Right atrium auricular region (tissue), 2 donors: ENCODE results near the gene POT1. TPM values are rescaled to one million over a fixed set of nuclear protein-coding genes. Genes with fewer than 3 reads are reported as not detected.

ENCODE experiments used
- DNase-seq: peaks from one replicate; pipeline ENCODE4 v3.0.0-alpha.2; 2019; ENCODE audit warnings: low spot score
- H3K27ac ChIP-seq, 2 donors: fragments of 200-600 bp; sonication (generic); 1 replicate in 1 of 2; 2 replicates in 1 of 2; pipeline ENCODE4 v1.5.1; 2016 to 2019
- H3K27me3 ChIP-seq, 2 donors: fragments of 200-600 bp; sonication (generic); one replicate each; pipeline versions ENCODE4 v1.5.1 to v1.6.0; 2017 to 2019
- H3K36me3 ChIP-seq: fragments of 200-600 bp; sonication (generic); one replicate; pipeline ENCODE4 v1.5.1; 2016
- H3K4me1 ChIP-seq, 2 donors: fragments of 200-600 bp; sonication (generic); one replicate each; pipeline versions ENCODE4 v1.5.1 to v1.6.0; 2017 to 2019
- H3K4me3 ChIP-seq, 2 donors: fragments of 200-600 bp; sonication (generic); 1 replicate in 1 of 2; 2 replicates in 1 of 2; pipeline ENCODE4 v1.5.1; 2017 to 2019; ENCODE audit warnings: mild to moderate bottlenecking in 1 of 2, moderate library complexity in 1 of 2
- H3K9me3 ChIP-seq, 2 donors: fragments of 200-600 bp; sonication (generic); one replicate each; pipeline ENCODE4 v1.5.1; 2019
- CTCF ChIP-seq, 2 donors: fragments of 200-600 bp; sonication (generic); IDR thresholded peaks; one replicate each; pipeline ENCODE4 v1.5.1; 2019; ENCODE audit warnings: antibody characterized with exemption in 2 of 2
- total RNA-seq, 2 donors: library from RNA; depleted of rRNA; stranded (reverse); fragments of >200 nt; gene quantifications; one replicate each; pipeline ENCODE4 v1.1.0, GENCODE V29; 2016

The POT1 gene
- total RNA-seq, 2 donors from 2014 or later: 10.7 to 15.5 TPM

- TF ChIP-seq CTCF (IDR thresholded peaks at IDR 0.05): no peak
- Histone ChIP-seq H3K27me3 (no peaks in the 10 kb centered on the region), H3K9me3 (peaks cover 0 to 4% of the 10 kb centered on the region in 2 donors), H3K4me3 (no peak overlapping the region), H3K27ac (no peak overlapping the region), H3K36me3 (no peaks in the 10 kb centered on the region), H3K4me1 (no peaks in the 10 kb centered on the region)
- no peak for DNase-seq
Measured at GRCh38 chr7:124801330-124801895, 128.2 kb downstream of the POT1 start.

- Histone ChIP-seq H3K27me3 (no peaks in the 10 kb centered on the region), H3K4me1 (no peaks in the 10 kb centered on the region), H3K36me3 (no peaks in the 10 kb centered on the region), H3K9me3 (peaks cover 0 to 15% of the 10 kb centered on the region in 2 donors), H3K4me3 (no peak overlapping the region), H3K27ac (no peak overlapping the region)
- no peak for DNase-seq
- no peak for TF ChIP-seq CTCF (IDR thresholded peaks at IDR 0.05)
Measured at GRCh38 chr7:124800386-124800785, 129.2 kb downstream of the POT1 start.

- TF ChIP-seq CTCF (IDR thresholded peaks at IDR 0.05): no peak
- H3K9me3 ChIP-seq: peaks cover 0 to 15% of the 10 kb centered on the region in 2 donors
- no peaks in the 10 kb centered on the region for H3K27me3 ChIP-seq
- no peaks in the 10 kb centered on the region for H3K36me3 ChIP-seq
- H3K27ac ChIP-seq: no peak overlapping the region
- no peak for DNase-seq
- H3K4me1 ChIP-seq: no peaks in the 10 kb centered on the region
- no peak overlapping the region for H3K4me3 ChIP-seq
Measured at GRCh38 chr7:124799448-124799847, 130.2 kb downstream of the POT1 start.

- Histone ChIP-seq H3K27me3 (no peaks in the 10 kb centered on the region), H3K4me1 (no peaks in the 10 kb centered on the region), H3K4me3 (no peak overlapping the region), H3K9me3 (peaks cover 0 to 15% of the 10 kb centered on the region in 2 donors), H3K27ac (no peak overlapping the region), H3K36me3 (no peaks in the 10 kb centered on the region)
- DNase-seq: no peak
- TF ChIP-seq CTCF (IDR thresholded peaks at IDR 0.05): no peak
Measured at GRCh38 chr7:124796771-124797170, 132.9 kb downstream of the POT1 start.

GRCh38 chr7:124792696-124793095 is 136.9 kb downstream of the POT1 start:
- Histone ChIP-seq H3K4me3 (no peak overlapping the region), H3K27ac (no peak overlapping the region), H3K9me3 (peaks cover 0 to 15% of the 10 kb centered on the region in 2 donors), H3K36me3 (no peaks in the 10 kb centered on the region), H3K27me3 (no peaks in the 10 kb centered on the region), H3K4me1 (no peaks in the 10 kb centered on the region)
- no peak for DNase-seq
- no peak for TF ChIP-seq CTCF (IDR thresholded peaks at IDR 0.05)

GRCh38 chr7:124792002-124792401 is 137.6 kb downstream of the POT1 start:
- H3K27ac ChIP-seq: no peak overlapping the region
- H3K36me3 ChIP-seq: no peaks in the 10 kb centered on the region
- no peak for DNase-seq
- no peak for TF ChIP-seq CTCF (IDR thresholded peaks at IDR 0.05)
- no peaks in the 10 kb centered on the region for H3K27me3 ChIP-seq
- peaks cover 0 to 15% of the 10 kb centered on the region in 2 donors for H3K9me3 ChIP-seq
- H3K4me1 ChIP-seq: no peaks in the 10 kb centered on the region
- no peak overlapping the region for H3K4me3 ChIP-seq
